Nephron (organoid): ENCODE measurements around the gene RIBC2.
"Not testable (repeated sequence)": the region's sequence is repeated elsewhere in the genome, so short reads cannot be mapped to it uniquely, and the experiment has no call there.

Experiments
- H3K27ac Mint-ChIP-seq, 3 experiments: 2 replicates each; pipeline ENCODE4 v1.8.0; 2020; ENCODE audit warnings: mixed read lengths in 3 of 3, mild to moderate bottlenecking in 2 of 3, moderate library complexity in 1 of 3
- H3K27me3 Mint-ChIP-seq: 2 replicates; pipeline ENCODE4 v1.8.0; 2021; ENCODE audit warnings: low read depth, mild to moderate bottlenecking, moderate library complexity, mixed read lengths
- H3K36me3 Mint-ChIP-seq: 2 replicates; pipeline ENCODE4 v1.8.0; 2020; ENCODE audit warnings: low read depth, mixed read lengths
- H3K4me1 Mint-ChIP-seq: 2 replicates; pipeline ENCODE4 v1.8.0; 2020; ENCODE audit warnings: mixed read lengths
- H3K4me3 Mint-ChIP-seq, 3 experiments: 2 replicates each; pipeline ENCODE4 v1.8.0; 2020; ENCODE audit warnings: mild to moderate bottlenecking in 3 of 3, mixed read lengths in 3 of 3, moderate library complexity in 2 of 3
- H3K9me3 Mint-ChIP-seq: 2 replicates; pipeline ENCODE4 v1.8.0; 2020; ENCODE audit warnings: mixed read lengths
- CTCF ChIP-seq, 3 experiments: fragments of 200-600 bp; sonication (generic); IDR thresholded peaks; one replicate each; pipeline ENCODE4 v1.5.0; 2021; ENCODE audit warnings: antibody characterized with exemption in 3 of 3; ENCODE audit not compliant: unreplicated experiment in 3 of 3

RIBC2 gene

GRCh38 chr22:45459235-45459634 is 45.7 kb downstream of the RIBC2 start:
- H3K27ac Mint-ChIP-seq: peak overlapping the region; percentile 37 to 99 (median 73)
- peaks cover 15% of the 10 kb centered on the region for H3K27me3 Mint-ChIP-seq
- no peak overlapping the region for H3K4me3 Mint-ChIP-seq
- TF ChIP-seq CTCF (IDR thresholded peaks at IDR 0.05; ENCODE audit: unreplicated experiment in 3 of 3): no peak
- peaks cover 6% of the 10 kb centered on the region for H3K9me3 Mint-ChIP-seq
- peaks cover 46% of the 10 kb centered on the region for H3K4me1 Mint-ChIP-seq
- peaks cover 2% of the 10 kb centered on the region for H3K36me3 Mint-ChIP-seq

GRCh38 chr22:45460288-45461109 is 47.0 kb downstream of the RIBC2 start:
- Mint-ChIP-seq H3K4me1 (peaks cover 41% of the 10 kb centered on the region), H3K9me3 (peaks cover 12% of the 10 kb centered on the region), H3K27ac (peak overlapping the region; percentile 94 to 99 (median 97)), H3K4me3 (peak overlapping the region in 1 of 3 experiments; percentile 41), H3K27me3 (peaks cover 15% of the 10 kb centered on the region), H3K36me3 (peaks cover 6% of the 10 kb centered on the region)
- no peak for TF ChIP-seq CTCF (IDR thresholded peaks at IDR 0.05; ENCODE audit: unreplicated experiment in 3 of 3)

- Mint-ChIP-seq H3K27ac (peak overlapping the region; percentile 94 to 99 (median 97)), H3K4me3 (no peak overlapping the region), H3K27me3 (peaks cover 9% of the 10 kb centered on the region), H3K9me3 (peaks cover 18% of the 10 kb centered on the region), H3K36me3 (peaks cover 11% of the 10 kb centered on the region), H3K4me1 (peaks cover 46% of the 10 kb centered on the region)
- TF ChIP-seq CTCF (IDR thresholded peaks at IDR 0.05; ENCODE audit: unreplicated experiment in 3 of 3): peak in 1 of 3 experiments; percentile 44
These were observed 48.7 kb downstream of the RIBC2 start for GRCh38 chr22:45462034-45462655.

GRCh38 chr22:45463691-45464090 is 50.2 kb downstream of the RIBC2 start:
- peaks cover 21% of the 10 kb centered on the region for H3K9me3 Mint-ChIP-seq
- H3K4me1 Mint-ChIP-seq: peaks cover 45% of the 10 kb centered on the region
- not testable (repeated sequence) for H3K4me3 Mint-ChIP-seq, H3K27me3 Mint-ChIP-seq, H3K27ac Mint-ChIP-seq
- peaks cover 11% of the 10 kb centered on the region for H3K36me3 Mint-ChIP-seq

- Mint-ChIP-seq H3K27ac (peak overlapping the region in 2 of 3 experiments; percentile 66 to 77), H3K9me3 (peaks cover 21% of the 10 kb centered on the region), H3K36me3 (peaks cover 11% of the 10 kb centered on the region), H3K4me3 (no peak overlapping the region), H3K27me3 (peaks cover 5% of the 10 kb centered on the region), H3K4me1 (peaks cover 51% of the 10 kb centered on the region)
- no peak for TF ChIP-seq CTCF (IDR thresholded peaks at IDR 0.05; ENCODE audit: unreplicated experiment in 3 of 3)
These were observed 52.1 kb downstream of the RIBC2 start for GRCh38 chr22:45465633-45466032.

GRCh38 chr22:45468872-45469271 is 55.4 kb downstream of the RIBC2 start:
- H3K27ac Mint-ChIP-seq: peak overlapping the region; percentile 50 to 92 (median 66)
- H3K36me3 Mint-ChIP-seq: peaks cover 11% of the 10 kb centered on the region
- peaks cover 49% of the 10 kb centered on the region for H3K4me1 Mint-ChIP-seq
- no peak for TF ChIP-seq CTCF (IDR thresholded peaks at IDR 0.05; ENCODE audit: unreplicated experiment in 3 of 3)
- peaks cover 18% of the 10 kb centered on the region for H3K9me3 Mint-ChIP-seq
- no peaks in the 10 kb centered on the region for H3K27me3 Mint-ChIP-seq
- peak overlapping the region in 1 of 3 experiments; percentile 14 for H3K4me3 Mint-ChIP-seq
